ENCODE data around the gene SCYGR2.

SCYGR2 gene

GRCh38 chr2:227615181-227615580 is 16.5 kb downstream of the SCYGR2 start:
- H3K4me3 ChIP-seq (replicated peaks in 1 of 2; ENCODE audit: low read depth in 2 of 2, low read length in 2 of 2), result no peak overlapping the region
- no peak for DNase-seq (ENCODE audit: low read depth in 2 of 2)
- TF ChIP-seq CTCF (IDR thresholded peaks at IDR 0.05; ENCODE audit: low read depth, low read length), result no peak

GRCh38 chr2:227615906-227616305 is 17.2 kb downstream of the SCYGR2 start:
- TF ChIP-seq CTCF (IDR thresholded peaks at IDR 0.05; ENCODE audit: low read depth, low read length), result no peak
- no peak overlapping the region for H3K4me3 ChIP-seq (replicated peaks in 1 of 2; ENCODE audit: low read depth in 2 of 2, low read length in 2 of 2)
- DNase-seq (ENCODE audit: low read depth in 2 of 2), result no peak

GRCh38 chr2:227616631-227617030 is 17.9 kb downstream of the SCYGR2 start:
- TF ChIP-seq CTCF (IDR thresholded peaks at IDR 0.05; ENCODE audit: low read depth, low read length), result no peak
- peak in 1 of 2 donors; percentile 32 for DNase-seq (ENCODE audit: low read depth in 2 of 2)

GRCh38 chr2:227617316-227618230 is 18.9 kb downstream of the SCYGR2 start, which contains the start of gene SCYGR4:
TSS of gene SCYGR4 (plus strand) at chr2:227617498. CDS start at chr2:227617498, 0 bp downstream.
- peak in 1 of 2 donors; percentile 24 for DNase-seq (ENCODE audit: low read depth in 2 of 2)
- H3K4me3 ChIP-seq (replicated peaks in 1 of 2; ENCODE audit: low read depth in 2 of 2, low read length in 2 of 2), result no peak within 1 kb of the TSS
- TF ChIP-seq CTCF (IDR thresholded peaks at IDR 0.05; ENCODE audit: low read depth, low read length), result no peak

More at GRCh38 chr2:227616631-227617030, 17.9 kb downstream of the SCYGR2 start:
- no peak overlapping the region for H3K4me3 ChIP-seq (replicated peaks in 1 of 2; ENCODE audit: low read depth in 2 of 2, low read length in 2 of 2)

GRCh38 chr2:227623226-227623625 is 24.5 kb downstream of the SCYGR2 start:
- peak; percentile 71 to 77 for DNase-seq (ENCODE audit: low read depth in 2 of 2)
- TF ChIP-seq CTCF (IDR thresholded peaks at IDR 0.05; ENCODE audit: low read depth, low read length), result no peak
- no peak overlapping the region for H3K4me3 ChIP-seq (replicated peaks in 1 of 2; ENCODE audit: low read depth in 2 of 2, low read length in 2 of 2)

GRCh38 chr2:227625420-227625819 is 26.7 kb downstream of the SCYGR2 start:
- no peak overlapping the region for H3K4me3 ChIP-seq (replicated peaks in 1 of 2; ENCODE audit: low read depth in 2 of 2, low read length in 2 of 2)
- no peak for DNase-seq (ENCODE audit: low read depth in 2 of 2)
- TF ChIP-seq CTCF (IDR thresholded peaks at IDR 0.05; ENCODE audit: low read depth, low read length), result no peak
